GM19372 (cell line): ENCODE results near the gene CNN1.

Experiments
- ATAC-seq: cut with Tn5 transposase; IDR thresholded peaks from one replicate; pipeline ENCODE4 v1.9.1; 2021; ENCODE audit warnings: mild to moderate bottlenecking, low read depth, moderate library complexity; ENCODE audit not compliant: unreplicated experiment

Gene CNN1

DNA sequence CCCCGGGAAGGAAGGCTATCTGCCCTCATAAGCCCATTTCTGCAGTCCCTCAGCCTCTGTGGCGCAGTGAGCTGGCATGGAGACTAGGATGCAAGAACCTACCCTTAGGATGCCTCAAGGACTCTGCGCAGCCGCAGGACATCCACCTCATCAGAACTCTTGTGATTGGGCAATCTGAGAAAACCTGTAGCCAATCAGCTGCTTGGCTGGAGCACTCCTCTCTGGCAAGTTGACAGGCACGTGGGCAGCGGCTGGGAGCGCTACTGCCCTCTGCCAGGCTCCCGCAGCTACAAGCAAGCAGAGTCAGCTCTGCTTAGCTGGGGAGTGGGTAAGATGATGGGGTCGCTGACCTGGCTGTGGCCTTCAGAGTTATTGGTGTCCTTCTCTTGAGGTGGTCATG is 8.2 kb upstream of the CNN1 start:
- no peak for ATAC-seq

DNA sequence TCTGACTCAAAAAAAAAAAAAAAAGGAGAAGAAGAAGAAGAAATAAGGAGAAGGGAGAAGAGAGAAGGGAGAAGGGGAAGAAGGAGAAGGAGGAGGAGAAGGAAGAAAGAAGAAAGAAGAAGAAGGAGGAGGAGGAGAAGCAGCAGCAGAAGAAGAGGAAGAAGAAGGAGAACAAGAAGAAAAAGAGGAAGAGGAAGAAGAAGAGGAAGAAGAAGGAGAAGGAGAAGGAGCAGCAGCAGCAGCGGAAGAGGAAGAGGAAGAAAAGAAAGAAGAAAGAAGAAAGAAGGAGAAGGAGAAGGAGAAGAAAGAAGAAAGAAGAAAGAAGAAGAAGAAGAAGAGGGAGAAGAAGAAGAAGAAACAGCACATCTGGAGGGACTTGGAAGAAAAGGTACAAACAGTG is 4.1 kb upstream of the CNN1 start:
- no peak for ATAC-seq

DNA sequence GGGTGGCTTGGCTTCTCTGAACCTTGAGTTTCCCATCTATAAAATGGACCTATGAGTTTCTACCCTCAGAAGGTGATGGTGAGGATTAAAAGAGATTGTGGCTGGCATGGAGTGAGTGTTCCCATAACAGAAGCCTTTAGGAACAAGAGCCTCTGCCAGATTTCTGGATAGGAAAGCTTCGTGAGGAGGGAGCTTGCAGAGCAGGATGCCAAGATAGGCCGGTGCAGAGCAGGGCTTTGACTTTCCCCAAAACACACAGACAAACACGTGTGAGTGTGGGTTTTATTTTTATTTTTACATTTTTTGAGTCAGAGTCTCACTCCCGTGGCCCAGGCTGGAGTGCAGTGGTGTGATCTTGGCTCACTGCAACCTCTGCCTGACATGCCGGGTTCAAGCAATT is 3.7 kb upstream of the CNN1 start:
- ATAC-seq: no peak

DNA sequence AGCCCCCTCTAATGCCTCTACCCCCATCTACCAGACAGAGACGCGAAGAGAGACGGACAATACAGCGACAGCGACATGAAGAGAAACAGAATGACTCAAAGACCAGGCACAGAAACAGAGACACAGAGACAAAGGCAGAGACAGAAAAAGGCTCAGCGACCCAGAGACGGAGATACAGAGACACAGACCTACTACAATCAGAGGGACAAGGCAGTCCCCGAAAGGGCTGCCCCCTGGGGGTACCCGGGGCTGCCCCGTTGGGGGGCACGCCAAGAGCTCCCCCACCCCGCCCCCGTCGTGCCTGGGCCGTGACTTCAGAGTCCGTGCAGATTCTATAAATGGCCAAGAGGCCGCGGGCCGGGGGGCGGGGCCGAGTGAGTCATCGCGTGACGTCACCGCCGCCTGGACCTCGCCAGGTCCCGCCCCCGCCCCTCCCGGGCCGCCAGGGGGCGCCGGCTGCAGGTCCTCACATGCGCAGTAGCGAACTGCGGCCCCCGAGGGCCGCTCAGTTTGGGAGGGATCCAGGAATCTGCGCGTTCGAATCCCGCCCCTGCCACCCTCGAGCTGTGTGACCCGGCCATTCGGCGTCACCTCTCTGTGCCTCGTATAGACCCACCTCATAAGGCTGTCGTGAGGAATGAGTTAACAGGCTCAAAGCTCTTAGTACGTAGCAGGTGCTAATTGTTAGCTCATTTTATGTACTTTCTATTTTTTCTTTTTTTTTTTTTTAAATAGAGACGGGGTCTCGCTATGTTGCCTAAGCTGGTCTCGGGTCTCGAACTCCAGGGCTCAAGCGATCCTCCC is 2.7 kb upstream of the CNN1 start:
- no peak for ATAC-seq

DNA sequence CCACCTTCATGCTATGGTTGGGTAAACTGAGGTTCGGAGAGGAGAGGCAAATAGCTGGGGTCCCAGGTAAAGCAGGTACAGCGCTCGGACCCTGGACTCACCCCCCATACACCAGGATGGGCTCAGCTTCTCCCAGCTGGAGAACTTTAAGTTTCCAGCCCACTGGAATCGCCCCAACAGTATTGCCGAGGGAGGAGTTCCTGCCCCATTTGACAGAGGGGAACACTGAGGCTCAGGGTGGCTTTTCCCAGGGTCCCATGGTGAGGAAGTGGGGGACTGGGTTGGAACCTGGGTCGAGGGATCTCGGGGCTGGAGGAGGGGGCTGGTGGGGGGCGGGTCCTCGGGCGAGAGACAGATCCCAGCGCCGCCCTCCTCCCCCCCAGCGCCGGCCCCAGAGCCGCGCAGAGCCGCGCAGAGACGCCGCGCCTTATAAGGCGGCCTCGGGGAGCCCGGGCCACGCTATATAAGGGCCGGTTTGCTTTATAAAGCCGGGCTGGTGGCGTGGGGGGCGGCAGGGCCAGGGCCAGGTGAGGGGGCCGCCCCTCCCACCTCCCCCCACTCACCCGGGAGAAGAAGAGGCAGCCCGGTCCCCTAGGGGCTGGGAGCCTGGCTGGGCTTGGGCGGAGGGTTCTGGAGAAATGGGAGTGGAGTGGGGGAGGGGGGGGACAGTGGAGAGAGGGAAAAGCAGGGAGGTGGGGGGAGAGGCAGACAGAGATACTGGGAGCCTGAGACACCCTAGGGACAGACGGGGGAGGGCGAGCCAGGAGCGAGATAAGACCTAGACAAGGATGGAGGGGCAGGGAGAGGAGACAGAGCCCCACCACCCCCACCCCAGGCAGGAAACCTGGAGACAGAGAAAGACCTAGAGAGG is 1.1 kb downstream of the CNN1 start:
- ATAC-seq: no peak

DNA sequence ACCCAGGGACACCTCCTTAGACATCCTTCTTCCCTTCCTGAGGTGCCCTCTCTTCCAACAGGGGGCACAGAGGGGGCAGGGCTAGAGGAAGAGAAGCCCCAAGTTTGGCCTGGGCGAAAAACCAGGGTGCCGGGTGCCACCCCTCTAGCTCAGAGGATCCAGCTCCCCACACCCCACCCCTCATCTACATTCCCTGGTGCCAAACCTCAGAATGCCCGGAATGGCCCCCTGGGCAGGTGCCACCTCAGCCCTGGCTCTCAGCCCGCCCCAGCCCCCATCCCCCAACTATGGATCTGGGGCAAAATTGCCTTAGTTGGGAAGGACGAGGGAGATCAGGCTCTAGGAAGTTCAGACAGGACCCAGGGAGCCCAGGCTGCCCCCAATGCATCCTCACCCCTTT is 2.0 kb downstream of the CNN1 start:
- no peak for ATAC-seq

DNA sequence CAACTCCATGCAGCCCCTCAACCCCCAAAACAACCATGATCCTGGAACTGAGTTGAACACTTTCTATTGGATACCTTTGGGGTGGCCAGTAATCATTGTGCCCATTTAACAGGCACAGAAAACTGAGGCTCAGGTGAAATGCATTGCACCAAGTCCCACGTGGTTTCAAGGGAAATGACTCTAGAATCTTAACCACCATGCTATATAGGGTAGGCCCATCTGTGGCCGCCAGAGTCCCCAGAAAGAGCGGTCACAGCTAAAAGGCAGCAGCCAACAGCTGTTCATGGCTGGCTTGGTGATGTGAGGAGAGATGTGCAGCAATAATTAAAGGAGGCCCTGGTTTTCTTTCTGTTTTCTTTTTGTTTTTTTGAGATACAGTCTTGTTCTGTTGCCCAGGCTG is 2.6 kb downstream of the CNN1 start:
- no peak for ATAC-seq

DNA sequence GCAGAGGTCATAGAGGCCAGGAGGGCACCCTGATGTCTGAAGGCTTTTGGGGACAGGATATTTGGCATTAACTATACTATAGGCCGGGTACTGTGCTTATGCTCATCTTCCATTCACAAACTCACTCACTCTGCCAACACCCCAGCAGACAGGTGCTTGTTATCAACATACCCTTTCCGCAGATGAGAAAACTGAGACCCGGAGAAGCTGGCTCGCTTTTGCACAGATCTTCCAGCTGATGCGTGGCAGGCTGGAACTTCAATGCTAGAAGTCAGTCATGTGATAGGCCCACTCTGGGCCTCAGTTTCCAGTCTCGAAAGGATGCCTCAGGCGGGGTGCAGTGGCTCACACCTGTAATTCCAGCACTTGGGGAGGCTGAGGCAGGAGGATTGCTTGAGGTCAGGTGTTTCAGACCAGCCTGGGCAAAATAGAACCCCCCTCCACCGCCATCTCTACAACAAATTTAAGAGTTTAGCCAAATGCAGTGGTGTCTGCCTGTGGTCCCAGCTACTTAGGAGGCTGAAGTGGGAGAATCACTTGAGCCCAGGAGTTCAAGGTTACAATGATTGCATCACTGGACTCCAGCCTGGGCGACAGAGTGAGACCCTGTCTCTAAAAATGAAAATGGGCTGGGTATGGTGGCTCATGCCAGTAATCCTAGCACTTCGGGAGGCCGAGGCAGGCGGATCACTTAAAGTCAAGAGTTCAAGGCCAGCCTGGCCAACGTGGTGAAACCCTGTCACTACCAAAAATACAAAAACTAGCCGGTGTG is 9.5 kb downstream of the CNN1 start:
- no peak for ATAC-seq

DNA sequence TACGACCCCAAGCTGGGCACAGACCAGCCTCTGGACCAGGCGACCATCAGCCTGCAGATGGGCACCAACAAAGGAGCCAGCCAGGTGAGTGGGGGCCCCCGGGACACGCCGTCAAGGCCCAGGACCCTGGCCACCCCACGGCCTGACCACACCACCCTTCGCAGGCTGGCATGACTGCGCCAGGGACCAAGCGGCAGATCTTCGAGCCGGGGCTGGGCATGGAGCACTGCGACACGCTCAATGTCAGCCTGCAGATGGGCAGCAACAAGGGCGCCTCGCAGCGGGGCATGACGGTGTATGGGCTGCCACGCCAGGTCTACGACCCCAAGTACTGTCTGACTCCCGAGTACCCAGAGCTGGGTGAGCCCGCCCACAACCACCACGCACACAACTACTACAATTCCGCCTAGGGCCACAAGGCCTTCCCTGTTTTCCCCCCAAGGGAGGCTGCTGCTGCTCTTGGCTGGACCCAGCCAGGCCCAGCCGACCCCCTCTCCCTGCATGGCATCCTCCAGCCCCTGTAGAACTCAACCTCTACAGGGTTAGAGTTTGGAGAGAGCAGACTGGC is 10.8 kb downstream of the CNN1 start:
- no peak for ATAC-seq

DNA sequence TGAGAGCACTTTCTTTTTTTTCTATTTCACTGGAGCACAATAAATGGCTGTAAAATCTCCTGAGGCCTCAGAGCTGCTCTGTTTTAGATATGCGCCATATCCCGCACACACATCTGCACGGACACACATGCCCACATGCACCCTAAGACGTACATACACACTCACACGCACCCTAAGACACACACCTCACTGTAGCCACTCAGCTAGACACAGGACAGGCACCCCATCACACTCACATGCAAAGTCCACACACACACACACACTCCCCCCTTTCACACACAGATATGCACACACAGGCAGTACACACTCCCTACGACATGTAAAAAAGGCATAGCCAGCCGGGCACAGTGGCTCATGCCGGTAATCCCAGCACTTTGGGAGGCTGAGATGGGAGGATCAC is 11.6 kb downstream of the CNN1 start:
- no peak for ATAC-seq

DNA sequence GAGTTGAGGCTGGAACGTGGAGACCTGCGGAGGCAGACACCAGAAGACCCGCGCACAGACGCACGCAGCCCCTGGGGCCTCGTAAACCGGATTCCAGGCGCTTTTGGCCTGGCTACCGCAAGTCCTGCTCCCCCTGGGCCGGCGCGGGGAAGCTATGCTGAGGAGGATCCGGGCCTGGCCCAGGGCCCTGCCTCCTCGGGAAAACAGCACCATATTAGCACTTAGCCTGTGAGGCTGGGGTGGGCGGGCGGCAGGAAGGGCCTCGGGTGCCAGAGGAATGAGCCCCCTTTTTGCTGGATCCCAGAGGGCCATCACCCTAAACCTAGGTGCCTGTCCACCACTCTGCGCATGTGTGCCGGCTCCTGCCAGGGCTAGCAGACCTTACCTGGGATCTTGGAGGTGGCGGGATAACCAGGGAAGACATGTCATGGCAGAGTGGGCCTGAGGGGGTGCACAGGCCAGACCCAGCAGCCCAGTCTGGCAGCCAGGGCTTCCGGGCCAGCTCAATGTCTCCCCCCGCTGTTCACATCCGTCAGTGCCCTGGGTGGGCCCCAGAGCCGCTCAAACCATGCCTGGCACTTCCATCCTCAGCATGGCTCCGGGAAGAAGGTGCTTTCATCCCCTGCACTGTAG is 13.1 kb downstream of the CNN1 start:
- no peak for ATAC-seq

DNA sequence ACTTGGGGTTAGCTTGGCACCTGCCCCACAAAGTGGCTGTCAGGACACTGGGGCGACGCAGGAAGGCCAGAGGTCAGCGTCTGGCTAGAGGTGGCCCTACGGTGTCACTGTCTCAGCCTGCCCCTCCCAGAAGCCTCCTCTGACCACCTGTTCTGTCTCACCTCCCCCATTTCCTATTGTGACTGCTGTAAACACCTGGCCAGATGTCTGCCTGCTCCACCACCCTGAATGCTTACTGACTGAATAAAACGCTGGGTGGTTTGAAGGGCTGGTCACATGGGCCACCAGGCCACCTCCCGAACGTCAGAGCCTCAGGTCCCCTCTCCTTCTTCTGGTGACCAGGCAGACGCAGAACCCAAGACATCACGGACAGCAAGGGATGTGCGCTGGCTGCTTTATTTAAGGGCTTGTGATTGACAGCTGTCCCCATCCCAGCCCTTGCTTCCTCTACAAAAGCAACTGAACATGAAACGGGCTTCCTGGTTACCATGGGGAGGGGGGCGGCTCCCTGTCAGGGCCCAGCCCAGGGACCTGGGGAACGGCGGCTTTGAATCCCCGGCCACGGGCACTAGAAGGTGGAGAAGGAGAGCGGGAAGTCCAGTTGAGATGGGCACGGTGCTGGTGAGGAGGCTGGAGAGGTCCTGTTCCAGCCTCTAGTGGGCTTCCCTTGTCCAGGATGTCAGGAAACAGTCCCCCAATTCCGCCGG is 14.2 kb downstream of the CNN1 start:
- no peak for ATAC-seq

DNA sequence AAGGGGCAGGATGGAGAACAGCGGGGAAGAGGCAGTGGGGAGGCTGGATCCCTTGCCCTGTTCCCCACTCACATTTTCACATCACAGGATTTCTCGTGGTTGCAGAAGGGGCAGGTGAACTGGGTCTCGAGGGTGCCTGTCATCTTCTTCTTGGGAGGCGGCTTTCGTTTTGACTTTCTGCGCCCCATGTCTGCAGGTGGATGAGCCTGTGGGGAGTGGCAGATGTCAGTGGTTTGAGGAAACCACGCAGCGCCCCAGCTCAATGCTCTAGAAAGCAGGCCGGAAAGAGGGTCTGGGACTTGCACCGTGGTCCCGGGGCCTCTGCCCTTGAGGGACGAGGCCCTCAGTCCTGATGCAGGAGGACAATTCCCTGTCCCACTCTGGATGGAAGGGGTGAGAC is 15.5 kb downstream of the CNN1 start:
- no peak for ATAC-seq

DNA sequence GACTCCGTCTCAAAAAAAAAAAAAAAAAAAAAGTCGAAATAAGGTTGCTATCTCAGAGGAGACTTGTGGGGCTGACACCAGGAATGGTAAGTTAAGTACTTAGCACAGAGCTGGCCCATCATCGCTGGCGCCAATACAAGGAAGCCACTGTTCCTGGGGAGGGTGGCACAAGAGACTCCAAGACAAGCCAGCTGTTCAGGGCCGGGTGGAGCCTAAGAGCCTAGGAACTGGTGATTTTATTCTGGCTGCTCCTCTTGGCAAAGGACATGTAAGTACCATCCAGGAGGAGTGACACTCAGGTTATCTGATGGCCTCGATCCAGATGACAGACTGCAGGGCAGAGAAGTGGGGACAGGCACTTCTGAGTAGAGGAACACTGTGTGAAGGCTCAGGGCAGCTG is 16.6 kb downstream of the CNN1 start:
- no peak for ATAC-seq

DNA sequence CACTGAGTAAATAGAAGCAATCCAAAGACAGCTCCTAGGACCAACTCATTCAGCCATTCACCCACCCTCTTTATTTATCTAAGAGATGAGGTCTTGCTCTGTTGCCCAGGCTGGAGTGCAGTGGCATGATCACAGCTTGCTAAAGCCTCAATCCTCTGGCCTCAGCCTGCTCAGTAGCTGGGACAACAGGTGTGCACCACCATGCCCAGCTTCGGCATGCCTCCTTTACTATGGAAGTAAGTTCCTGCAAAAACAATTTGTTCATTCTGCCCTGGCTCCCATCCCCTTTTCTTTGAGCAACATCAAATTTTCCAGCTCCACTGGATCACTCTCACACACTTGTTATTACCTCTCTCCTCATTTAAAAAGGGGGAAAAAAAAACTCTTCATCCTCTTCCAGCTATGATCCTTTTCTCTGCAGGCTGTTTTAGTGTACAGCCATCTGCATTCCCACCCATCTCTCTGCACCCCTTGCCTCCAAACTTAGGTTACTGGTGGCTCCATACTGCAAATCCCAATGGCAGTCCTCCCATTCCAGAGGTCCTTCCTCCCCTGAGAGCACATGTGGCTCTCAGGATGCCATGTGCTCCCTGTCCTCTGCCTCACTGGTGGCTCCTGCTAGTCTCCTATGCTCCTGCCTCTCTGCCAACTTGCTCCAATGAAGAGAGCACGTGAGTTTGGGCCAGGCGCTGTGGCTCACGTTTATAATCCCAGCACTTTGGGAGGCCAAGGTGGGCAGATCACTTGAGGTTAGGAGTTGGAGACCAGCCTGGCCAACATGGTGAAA is 18.2 kb downstream of the CNN1 start:
- no peak for ATAC-seq

DNA sequence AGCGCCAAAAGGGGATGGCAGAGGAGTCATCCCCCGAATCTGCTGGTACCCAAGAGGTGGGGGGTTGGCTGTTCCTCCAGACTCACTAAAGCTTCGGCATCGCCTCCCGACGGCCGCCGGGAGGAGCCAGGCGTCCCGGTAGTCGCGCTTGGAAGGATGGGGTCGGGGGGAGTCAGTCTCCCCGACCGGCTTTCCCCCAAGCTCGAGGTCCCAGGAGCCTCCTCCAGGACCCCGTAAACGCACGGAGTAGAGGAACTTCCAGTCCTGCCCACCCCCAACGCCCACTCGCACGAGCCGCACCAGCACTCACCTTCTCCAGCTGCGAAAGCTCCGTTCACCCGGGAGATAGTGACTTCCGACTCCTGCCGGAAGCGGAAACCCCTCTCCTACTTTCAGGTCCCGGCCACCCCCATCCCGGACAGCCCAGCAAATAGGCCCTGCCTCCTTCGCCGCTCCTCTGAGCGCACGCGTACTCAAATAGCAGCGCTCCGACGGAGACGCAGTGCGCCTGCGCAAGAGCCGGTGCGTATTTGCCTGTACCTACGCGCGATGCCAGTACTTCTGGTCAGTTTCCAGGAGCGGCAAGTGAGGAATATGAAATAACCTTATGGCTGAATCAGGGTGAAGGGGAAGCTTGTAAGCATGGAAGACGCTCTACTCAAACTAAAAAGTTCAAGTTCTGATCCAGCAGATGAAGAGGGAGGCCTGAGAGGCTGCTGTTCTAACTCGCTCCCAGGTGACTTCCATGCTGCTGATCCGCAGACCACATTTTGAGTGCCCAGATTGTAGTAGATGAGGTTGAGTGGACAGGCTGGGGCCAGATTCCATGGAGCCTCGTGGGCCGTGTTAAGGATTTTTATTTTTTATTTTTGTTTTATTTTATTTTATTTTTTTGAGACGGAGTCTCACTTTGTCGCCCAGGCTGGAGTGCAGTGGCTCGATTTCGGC is 20.5 kb downstream of the CNN1 start, which contains the start of gene ELOF1:
Gene ELOF1 (minus strand): TSS at position 350 of the 948 bp plus-strand sequence. CDS start 4,883 bp downstream, outside the sequence.
- peak; percentile 82 for ATAC-seq

DNA sequence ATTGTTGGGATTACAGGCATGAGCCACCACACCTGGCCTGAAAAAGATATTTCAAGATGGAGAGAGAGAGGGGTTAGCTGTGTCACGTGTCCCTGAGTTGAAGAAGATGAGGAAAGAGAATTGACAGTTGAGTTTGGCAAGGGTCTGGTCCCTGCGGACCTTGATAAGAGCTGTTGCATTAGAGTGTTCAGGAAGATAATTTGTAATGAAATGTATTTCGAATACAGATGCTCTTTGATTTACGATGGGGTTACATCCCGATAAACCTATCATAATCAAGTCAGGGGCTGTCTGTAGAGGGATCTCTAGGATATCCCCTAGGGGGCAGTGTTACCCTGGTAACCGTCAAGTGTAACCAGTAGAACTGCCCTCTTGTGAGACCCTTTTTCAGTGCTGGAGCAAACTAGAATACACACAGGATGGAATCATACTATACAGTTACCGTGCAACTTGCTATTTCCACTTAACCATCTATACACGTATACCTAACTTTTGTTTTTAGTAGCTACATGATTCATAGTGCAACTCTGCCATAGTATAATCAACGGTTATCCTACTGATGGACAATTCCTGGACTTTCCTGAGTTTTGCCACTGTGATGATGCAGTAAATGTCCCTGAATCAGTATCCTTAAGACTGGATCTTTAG is 21.9 kb downstream of the CNN1 start:
- ATAC-seq: no peak
